Neural progenitor cell (in vitro differentiated cells): ENCODE results near the gene PPM1H.

Experiments used
- EZH2 ChIP-seq: fragments of 200-600 bp; sonication (generic); IDR thresholded peaks from 2 replicates; pipeline ENCODE4 v1.6.1; 2017; ENCODE audit warnings: antibody characterized with exemption, mild to moderate bottlenecking, moderate library complexity
- TF ChIP-seq, protein P1 (sequence below): fragments of 200-600 bp; sonication (generic); IDR thresholded peaks from 2 replicates; pipeline ENCODE4 v1.5.1; 2017; ENCODE audit warnings: antibody characterized with exemption, mild to moderate bottlenecking

- TF ChIP-seq, protein P1, sequence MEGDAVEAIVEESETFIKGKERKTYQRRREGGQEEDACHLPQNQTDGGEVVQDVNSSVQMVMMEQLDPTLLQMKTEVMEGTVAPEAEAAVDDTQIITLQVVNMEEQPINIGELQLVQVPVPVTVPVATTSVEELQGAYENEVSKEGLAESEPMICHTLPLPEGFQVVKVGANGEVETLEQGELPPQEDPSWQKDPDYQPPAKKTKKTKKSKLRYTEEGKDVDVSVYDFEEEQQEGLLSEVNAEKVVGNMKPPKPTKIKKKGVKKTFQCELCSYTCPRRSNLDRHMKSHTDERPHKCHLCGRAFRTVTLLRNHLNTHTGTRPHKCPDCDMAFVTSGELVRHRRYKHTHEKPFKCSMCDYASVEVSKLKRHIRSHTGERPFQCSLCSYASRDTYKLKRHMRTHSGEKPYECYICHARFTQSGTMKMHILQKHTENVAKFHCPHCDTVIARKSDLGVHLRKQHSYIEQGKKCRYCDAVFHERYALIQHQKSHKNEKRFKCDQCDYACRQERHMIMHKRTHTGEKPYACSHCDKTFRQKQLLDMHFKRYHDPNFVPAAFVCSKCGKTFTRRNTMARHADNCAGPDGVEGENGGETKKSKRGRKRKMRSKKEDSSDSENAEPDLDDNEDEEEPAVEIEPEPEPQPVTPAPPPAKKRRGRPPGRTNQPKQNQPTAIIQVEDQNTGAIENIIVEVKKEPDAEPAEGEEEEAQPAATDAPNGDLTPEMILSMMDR, result no peak
- no peak for TF ChIP-seq EZH2
Observed at GRCh38 chr12:62651138-62651537, 283.8 kb downstream of the PPM1H start.
